GM12875 (cell line): ENCODE results near the gene TSPAN2.

Experiments
- H3K4me3 ChIP-seq: one replicate; pipeline ENCODE4 v1.5.1; 2011; ENCODE audit warnings: low read depth, low read length, control low read depth
- CTCF ChIP-seq: IDR thresholded peaks from 2 replicates; pipeline ENCODE4 v1.5.1; 2011; ENCODE audit warnings: low read depth, mild to moderate bottlenecking, control low read depth, inconsistent platforms, low read length, moderate library complexity, borderline replicate concordance; ENCODE audit not compliant: insufficient read depth

TSPAN2 gene

GRCh38 chr1:115115521-115116161, 26.3 kb upstream of the TSPAN2 start:
- no peak overlapping the region for H3K4me3 ChIP-seq
- no peak for TF ChIP-seq CTCF

GRCh38 chr1:115114308-115114707, 25.0 kb upstream of the TSPAN2 start:
- no peak for TF ChIP-seq CTCF
- H3K4me3 ChIP-seq: no peak overlapping the region

GRCh38 chr1:115113766-115114165, 24.5 kb upstream of the TSPAN2 start:
- no peak for TF ChIP-seq CTCF
- H3K4me3 ChIP-seq: no peak overlapping the region

GRCh38 chr1:115112496-115113375, 23.4 kb upstream of the TSPAN2 start:
- TF ChIP-seq CTCF: peak; percentile 88
- H3K4me3 ChIP-seq: no peak overlapping the region

GRCh38 chr1:115107516-115108260, 18.4 kb upstream of the TSPAN2 start:
- no peak overlapping the region for H3K4me3 ChIP-seq
- no peak for TF ChIP-seq CTCF

- no peak overlapping the region for H3K4me3 ChIP-seq
- no peak for TF ChIP-seq CTCF
These were observed 16.5 kb upstream of the TSPAN2 start for GRCh38 chr1:115105831-115106230.
